Right ventricle myocardium superior (tissue), 1 donor: Measurements from ENCODE around the gene AK2. TPM values are rescaled to one million over a fixed set of nuclear protein-coding genes. Genes with fewer than 3 reads are reported as not detected.
"Not testable (repeated sequence)": the region's sequence is repeated elsewhere in the genome, so short reads cannot be mapped to it uniquely, and the experiment has no call there.

Experiments
- ATAC-seq: fragments of 200-7000 bp; cut with Tn5 transposase; one replicate; pipeline ENCODE4 v1.9.1; 2020; ENCODE audit warnings: mild to moderate bottlenecking; ENCODE audit not compliant: poor library complexity
- DNase-seq: peaks from one replicate; pipeline ENCODE4 v3.0.0-alpha.2; 2020
- intact Hi-C: fragments of 100-400 bp; cut with DNase I; formaldehyde crosslinking; loops from one replicate; pipeline ENCODE4 v1.11.2; 2022
- long read RNA-seq: library from polyadenylated mRNA; unstranded; transcript quantifications from one replicate; pipeline ENCODE4 v2.0.0, GENCODE V29; 2021
- total RNA-seq: library from RNA; stranded (reverse); fragmentation: NEBNext Ultra II Directional; extraction: Animal tissue kit (Norgen Biotek cat#: 25700); gene quantifications from one replicate; pipeline ENCODE4 v1.2.1, GENCODE V29; 2021
- donor health status: DM: no; HTN: yes; CAD: no; lungs with severe emphysema.

The AK2 gene
- total RNA-seq = 124 TPM
- long read RNA-seq, transcript AK2-212 (7 exons, 886 nt) = minor isoform, 10 of 122 reads
- long read RNA-seq, transcript AK2-202 (7 exons, 3,586 nt) = minor isoform, 10 of 122 reads
- long read RNA-seq, transcript AK2-201 (6 exons, 1,021 nt) = major isoform, 75 of 122 reads
- long read RNA-seq, partial matches to known transcripts = 19 of 122 reads
- long read RNA-seq, other reads (novel, unspliced or antisense) = 6 of 122 reads

DNA sequence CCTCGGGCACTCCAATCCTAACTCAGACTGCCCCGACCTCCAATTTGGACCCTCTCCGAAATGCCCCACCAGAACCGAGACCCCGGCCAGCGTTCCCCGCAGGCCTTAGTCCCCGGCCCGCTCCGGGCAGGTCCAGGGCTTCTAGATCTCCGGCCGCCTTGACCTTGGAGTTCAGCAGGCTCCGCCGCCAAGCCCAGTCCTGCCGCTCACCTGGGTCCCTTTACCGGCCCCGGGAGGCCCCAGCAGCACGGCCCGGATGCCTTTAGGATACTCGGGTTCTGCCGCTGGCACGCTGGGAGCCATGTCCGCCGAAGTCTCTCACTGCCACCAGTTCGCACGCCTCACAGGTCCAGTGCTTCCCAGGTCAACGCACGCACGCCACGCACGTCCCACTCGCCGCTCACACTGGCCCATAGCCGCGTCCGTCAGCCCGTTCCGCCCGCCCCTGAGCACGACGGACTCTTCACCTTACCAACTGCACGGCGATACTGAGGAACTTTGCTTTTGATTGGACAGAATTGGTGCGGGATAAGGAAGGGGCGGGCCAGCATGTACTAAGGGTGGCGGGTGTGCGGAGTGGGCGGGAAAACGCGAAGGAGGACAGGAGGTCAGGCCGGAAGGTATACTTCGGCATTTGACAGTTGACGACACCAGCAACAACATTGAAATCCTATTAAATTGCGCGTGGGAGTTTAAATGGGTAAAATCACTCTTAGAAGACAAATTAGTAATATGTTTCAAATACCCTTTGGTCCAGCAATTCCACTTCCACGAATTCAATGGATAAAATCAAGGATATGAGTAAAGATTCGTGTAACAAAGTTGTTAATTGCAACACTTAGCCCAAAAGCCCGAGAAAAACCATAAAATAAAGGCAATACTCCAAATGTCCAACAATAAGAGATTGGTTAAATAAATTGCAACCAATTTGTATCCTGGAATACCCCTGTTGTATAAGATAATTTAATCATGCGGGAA is at the start of gene AK2:
TSS of gene AK2 (minus strand) at position 358 of the 978 bp plus-strand sequence. CDS start at position 303, 55 bp downstream.
- DNase-seq (peak; percentile 98), ATAC-seq (peak; percentile 100)
- intact Hi-C loops = no loop called here

DNA sequence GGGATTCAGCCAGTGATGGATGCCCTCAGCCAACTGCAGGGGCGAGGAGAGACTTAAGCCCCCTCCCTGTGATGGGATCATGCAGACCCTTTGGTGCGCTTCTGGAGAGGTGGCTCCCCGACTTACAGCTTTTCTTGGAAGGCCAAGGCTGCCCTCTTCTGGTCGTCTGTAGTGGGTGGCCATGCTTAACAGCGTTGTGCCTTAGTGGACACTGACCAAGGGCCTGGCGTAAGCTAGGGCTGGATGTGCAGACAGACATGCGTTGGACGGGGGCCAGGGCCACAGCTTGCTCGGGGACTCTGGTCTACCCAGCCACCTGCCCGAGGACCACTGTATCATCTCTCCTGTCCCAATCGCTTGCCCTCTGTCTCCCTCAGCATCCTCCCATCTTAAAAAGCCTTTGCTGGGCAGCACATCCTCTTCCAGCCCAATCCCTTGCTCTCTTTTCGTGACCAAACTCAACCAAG is 49.7 kb upstream of the AK2 start:
- peak; percentile 79 for DNase-seq
- intact Hi-C loops = loop anchor here (10.0 kb wide), 1 partner anchor 152 kb away; no protein-coding TSS in a partner anchor
- peak; percentile 87 for ATAC-seq

DNA sequence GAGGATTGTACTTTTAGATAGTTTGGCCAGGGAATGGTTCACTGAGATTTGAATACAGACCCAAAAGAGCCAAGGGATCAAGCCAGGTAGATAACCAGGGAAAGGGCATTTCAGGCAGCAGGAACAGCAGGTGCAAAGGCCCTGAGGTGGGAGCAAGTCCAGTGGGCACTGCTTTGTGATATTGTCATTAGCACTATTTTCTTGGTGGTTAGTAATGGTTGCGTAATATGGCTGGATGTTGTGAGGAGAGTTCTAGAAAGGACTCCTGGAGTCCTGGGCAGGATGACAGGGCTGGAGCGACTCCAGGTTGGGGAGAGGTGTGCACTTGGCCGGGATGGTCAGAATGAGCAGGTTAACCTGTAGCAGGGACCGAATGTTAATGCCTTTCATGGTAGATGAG is 48.6 kb upstream of the AK2 start:
- intact Hi-C loops = loop anchor here (10.0 kb wide), 1 partner anchor 151 kb away; no protein-coding TSS in a partner anchor
- DNase-seq (no peak), ATAC-seq (no peak)

DNA sequence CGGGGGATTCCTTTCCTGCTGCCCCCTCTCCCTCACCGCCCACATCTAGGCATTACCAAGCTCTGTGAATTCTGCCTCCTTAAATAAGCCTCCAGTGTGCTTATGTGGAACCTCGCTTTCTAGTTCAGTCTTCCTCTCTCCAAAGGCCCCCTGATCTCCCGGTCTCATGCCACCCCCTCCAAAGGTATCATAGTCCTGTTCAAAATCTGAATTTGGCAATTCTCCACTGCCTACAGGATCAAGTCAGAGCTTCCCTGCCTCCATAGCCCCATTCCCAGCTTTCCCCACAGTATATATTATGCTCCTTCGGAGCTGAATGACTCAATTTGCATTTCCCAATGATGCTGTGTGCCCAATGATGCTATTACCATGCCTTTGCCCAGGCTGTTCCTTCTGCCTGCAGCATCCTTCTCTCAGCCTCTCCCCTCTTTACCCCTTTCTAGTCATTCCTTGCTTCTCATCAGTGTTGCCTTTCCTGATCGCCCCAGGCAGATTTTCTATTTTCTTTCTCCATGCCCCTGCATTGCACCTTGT is 46.0 kb upstream of the AK2 start:
- intact Hi-C loops = loop anchor here (10.0 kb wide), 1 partner anchor 148 kb away; no protein-coding TSS in a partner anchor
- DNase-seq (no peak), ATAC-seq (no peak)

DNA sequence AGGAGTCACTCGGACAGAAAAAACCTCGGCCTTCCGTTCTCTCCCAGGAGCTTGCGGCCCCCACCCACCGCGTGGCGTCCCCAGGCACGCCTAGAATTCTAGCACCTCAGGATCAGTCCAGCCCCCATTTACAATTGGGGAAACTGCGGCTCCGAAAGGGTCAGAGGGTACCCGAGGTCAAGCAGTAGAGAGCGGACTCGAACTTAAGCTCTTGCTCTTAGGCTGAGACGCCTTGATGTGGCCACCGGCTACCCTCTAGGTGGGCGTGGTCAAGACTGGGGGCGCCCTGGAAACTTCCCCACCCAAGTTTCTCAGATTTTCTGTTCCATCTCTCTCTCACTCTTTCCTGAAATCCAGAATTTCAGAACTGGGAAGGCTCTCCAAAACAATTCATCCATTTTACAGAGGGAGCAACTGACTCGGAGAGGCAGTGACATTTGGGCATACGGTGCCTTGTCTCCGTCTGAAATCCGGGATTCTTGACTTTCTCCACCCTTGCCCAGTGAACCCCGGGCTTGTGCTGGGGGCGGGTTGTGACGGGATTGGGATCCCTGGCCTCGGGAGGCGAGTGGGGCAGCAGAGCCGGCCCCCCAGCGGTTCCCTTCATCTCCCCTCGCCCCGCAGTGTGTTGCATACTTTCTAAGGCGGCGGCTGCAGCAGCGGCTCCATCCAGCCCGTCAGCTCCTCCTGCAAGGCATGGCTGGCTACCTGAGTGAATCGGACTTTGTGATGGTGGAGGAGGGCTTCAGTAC is 45.0 kb upstream of the AK2 start:
- intact Hi-C loops = loop anchor here (10.0 kb wide), 1 partner anchor 147 kb away; no protein-coding TSS in a partner anchor
- ATAC-seq (peak; percentile 7), DNase-seq (no peak)

DNA sequence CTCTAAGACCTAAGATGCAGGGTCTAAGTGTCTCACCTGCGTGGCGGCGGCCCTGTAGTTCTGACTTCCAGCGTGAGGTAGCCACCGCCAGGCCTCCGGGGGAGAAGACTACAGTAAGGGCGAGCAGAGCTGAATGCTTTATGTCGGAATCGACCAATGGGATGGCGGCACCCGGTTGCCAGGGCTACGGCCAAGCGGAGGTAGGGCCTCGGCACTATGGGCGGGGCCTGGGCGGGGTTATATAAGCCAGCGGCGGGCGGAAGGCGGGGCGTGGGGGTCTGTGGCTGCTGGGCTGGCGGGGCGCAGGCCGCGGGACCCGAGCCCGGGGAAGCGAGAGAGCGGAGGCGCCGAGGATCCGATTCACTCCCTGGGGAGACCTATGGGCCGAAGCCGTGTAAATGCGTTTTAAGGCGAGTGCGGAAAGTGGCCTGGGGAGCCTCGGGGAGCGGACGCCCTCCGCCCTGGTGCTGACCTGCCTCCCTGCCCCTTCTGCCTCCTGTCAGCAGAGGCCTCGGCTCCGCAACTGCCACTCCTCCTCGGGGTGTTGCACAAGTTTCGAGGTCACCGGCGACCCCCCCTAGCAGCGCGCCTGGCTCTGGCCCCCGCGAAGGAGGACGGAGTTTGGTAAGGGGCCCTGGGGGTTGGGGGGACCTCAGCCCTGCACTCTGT is 44.3 kb upstream of the AK2 start, which contains the start of gene AZIN2:
TSS of gene AZIN2 (plus strand) at position 269 of the 669 bp plus-strand sequence. CDS start 1,097 bp downstream, outside the sequence.
- DNase-seq (peak; percentile 99), ATAC-seq (peak; percentile 99)
- intact Hi-C loops = loop anchor here (10.0 kb wide), 1 partner anchor 146 kb away; no protein-coding TSS in a partner anchor

DNA sequence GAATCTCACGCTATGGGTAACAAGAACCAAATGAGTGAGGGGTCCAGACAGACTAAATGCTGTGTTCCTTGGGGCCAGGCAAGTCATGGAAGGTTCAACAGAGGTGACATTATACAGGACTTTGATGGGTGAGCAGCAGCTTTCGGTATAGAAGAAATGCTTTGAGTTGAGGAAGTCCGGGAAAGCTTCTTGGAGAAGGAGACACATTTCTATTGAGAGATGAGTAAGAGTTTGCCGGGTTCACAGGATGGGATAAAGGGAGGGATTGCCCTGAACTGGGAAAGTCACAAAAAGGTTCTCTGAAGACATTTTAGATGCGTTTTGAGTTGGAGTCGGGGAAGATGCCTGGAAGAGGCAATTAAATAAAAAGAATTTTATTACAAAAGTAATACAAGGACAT is 43.7 kb upstream of the AK2 start:
- DNase-seq = no peak
- intact Hi-C loops = loop anchor here (10.0 kb wide), 1 partner anchor 146 kb away; no protein-coding TSS in a partner anchor
- ATAC-seq = no peak

DNA sequence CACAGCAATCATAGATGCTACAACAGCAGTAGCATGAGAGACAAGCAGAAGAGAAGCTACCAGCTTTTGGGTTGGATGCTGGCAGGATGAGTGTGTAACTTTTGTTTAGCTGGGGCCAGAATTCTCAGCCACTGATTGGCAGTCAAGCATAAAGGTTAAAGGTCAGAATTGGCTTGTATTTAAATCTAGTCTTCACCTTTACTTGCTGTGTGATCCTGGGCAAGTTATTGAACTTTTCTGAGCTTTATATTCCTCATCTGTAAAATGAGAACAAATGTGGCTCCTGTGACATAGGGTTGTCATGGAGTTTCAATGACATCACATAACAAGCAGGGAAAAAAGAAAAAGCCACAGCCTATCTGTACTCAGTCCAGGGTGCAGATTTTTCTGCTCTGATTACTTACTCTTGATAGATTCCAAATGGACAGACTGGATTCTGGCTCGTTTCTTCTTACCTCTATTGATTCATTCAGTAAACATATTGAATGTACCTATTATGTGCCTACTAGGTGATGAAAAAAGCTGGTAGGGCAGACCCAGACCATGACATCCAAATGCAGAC is 41.4 kb upstream of the AK2 start:
- DNase-seq (no peak), ATAC-seq (no peak)
- intact Hi-C loops = no loop called here

DNA sequence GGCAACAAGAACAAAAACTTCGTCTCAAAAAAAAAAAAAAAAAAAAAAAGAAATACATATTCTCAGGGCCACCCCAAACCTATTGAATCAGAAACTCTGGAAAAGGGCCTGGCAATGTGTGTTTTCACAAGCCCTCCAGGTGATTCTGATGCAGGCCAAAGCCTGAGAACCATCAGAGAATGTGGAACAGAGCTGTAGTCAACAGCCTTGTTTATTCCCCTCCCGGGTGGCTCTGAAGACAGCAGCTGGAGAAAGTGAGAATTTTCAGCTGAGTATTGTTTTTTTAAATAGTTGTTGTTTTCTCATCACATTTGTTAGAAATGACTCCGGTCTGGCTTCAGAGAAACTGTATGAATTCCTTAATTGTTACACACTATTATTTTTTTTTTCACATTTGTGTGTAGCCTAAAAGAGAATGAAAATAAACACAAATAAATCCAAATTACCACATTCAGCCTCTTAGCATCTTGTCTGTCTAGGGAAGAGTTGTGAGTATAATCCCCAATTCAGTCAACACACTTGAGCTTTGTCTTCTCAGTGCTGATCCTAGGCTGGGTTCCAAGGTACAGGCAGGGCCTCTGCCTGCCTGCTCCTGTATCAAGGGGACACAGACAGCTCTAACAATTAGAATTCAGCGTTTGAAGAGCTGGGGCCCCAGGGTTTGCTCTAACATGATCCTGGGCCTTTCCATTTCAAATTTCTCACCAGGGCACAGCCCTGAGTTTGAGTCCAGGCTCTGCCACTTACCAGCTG is 37.7 kb upstream of the AK2 start:
- ATAC-seq = no peak
- DNase-seq = no peak
- intact Hi-C loops = no loop called here

DNA sequence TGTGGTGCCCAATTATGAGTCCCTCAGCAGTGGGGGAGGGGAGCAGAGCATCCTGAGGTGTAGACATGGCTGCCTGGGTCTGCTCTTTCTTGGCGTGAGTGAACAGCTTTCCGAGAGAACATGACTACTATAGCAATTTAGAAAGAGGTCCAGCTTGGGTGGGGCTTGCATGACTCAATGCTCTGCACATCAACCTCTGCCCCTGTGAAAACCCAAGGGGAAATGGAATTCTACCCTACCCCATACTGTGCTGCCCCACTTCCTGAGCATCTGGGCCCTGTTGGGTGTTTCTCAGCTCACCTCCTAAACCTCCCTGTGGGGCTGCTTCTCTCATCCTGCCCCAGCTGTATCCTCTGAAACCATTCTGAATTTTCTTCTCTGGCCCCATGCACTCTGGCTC is 36.0 kb upstream of the AK2 start:
- ATAC-seq (peak; percentile 31), DNase-seq (no peak)
- intact Hi-C loops = no loop called here

DNA sequence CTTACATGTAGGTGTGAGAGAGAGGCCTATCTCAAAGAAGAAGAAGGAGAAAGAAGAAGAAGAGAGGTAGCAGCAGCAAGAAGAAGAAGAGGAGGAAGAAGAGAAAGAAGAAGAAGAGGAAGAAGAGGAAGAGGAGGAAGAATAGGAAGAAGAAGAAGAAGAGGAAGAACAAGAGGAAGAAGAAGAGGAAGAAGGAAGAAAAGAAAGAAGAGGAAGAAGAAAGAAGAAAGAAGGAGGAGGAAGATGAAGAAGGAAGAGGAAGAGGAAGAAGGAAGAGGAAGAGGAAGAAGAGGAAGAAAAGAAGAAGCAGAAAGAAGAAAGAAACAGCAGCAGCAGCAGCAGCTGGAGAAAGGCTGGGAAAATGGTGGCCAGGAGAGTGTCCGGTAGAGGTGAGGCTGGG is 33.9 kb upstream of the AK2 start:
- intact Hi-C loops = no loop called here
- DNase-seq = no peak
- ATAC-seq = no peak

DNA sequence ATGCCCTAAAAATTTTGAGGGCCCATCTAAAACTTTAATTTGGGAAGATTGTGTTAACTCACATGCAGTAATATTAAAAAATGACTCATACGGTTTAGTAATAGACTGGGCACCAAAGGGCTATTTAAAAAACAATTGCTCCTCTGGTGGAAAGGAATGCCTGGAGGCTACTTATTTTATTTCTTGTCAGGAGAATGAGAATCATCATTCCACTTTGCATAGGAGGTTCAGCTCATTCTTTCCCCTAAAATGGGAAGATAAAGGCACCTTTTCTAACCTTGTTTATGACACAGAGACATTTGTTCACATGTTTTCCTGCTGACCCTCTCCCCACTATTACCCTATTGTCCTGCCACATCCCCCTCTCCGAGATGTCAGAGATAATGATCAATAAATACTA is 31.4 kb upstream of the AK2 start:
- DNase-seq, intact Hi-C loops: not testable (repeated sequence)

DNA sequence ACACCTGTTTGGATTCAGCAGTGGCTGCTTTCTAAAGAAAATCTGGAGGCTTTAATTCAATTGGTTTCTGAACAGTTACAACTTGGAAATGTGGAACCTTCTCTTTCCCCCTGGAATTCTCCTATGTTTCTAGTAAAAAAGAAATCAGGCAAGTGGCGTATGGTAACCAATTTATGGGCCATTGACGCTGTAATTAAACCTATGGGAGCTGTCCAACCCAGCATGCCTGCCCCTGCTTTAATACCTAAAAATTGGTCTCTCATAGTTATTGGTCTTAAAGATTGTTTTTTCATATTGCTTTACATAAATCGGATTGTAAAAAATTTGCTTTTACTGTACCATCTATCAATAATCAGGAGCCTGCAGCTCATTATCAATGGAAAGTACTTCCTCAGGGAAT is 29.8 kb upstream of the AK2 start:
- DNase-seq, ATAC-seq, intact Hi-C loops: not testable (repeated sequence)

More for the DNA sequence above, 31.4 kb upstream of the AK2 start:
- not testable (repeated sequence) for ATAC-seq

DNA sequence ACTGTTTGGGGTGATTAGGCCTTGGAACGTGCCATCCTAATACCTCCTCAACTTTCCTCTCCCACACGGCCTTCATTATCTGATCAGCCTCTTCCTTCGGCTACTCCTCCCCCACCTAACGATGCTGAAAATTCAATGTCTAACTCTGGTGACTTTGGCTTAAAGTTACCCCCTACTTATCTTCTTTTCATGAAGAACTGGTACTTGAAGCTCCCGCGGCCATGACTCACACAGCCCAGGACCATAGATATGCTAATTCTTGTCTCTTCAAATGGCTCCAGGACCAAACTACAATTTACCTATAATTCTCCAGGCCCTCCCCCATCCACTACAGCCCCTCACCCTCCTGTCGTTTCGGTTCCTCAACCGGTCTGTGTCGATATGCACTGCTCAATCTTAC is 28.6 kb upstream of the AK2 start:
- intact Hi-C loops = no loop called here
- ATAC-seq (no peak), DNase-seq (no peak)

DNA sequence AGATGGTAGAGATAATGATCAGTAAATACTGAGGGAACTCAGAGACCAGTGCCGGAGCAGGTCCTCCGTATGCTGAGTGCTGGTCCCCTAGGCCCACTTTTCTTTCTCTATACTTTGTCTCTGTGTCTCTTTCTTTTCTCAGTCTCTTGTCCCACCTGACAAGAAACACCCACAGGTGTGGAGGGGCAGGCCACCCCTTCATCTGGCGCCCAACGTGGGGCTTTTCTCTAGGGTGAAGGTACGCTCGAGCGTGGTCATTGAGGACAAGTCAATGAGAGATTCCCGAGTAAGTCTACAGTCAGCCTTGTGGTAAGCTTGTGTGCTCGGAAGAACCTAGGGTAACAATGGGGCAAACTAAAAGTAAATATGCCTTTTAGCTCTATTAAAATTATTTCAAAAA is 27.6 kb upstream of the AK2 start:
- intact Hi-C loops, DNase-seq, ATAC-seq: not testable (repeated sequence)

DNA sequence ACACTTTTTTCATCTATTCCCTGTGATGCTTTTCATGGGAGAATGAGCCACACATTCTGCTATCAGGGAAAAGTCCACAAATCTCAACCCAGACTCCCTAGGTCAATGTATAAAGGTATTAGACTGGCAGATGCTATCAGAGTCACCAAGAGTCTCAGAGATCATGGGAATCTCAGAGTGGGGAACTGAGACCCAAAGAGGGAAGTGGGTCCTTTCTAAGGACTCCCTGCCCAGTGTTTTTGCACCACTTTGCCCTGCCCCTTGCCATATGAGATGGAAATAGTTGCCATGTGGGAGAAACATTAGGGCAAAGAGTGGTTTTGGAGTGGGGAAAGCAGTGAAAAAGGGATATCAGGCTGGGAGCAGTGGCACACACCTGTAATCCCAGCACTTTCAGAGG is 25.2 kb upstream of the AK2 start:
- ATAC-seq (no peak), DNase-seq (no peak)
- intact Hi-C loops = no loop called here

DNA sequence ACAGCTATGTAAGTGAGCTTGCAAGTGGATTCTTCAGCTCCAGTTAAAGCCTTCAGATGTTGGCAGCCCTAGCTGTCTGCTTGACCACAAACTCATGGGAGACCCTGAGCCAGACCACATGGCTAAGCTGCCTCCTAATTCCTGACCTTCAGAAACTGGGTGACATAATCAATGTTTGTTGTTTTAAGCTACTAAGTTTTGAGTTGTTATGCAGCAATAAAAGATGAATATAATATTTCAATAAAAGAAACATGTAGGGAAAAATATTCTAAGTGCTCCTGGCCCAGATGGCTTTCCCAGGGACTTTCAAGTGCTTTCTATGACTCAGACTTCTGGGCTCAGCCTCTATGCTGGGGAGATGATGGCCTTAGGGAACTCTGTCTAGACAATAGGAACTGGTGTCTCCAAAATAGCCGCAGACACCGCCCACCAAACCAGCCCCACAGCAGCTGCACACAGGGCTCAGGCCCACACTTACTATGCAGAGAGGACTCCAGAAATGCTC is 23.9 kb upstream of the AK2 start:
- DNase-seq (peak; percentile 82), ATAC-seq (peak; percentile 94)
- intact Hi-C loops = no loop called here
